Vagina (tissue), 2 donors: Measurements from ENCODE around the gene ALK.

Source experiments
- POLR2AphosphoS5 ChIP-seq, 2 donors: sonication (generic); formaldehyde crosslinking; IDR thresholded peaks; one replicate each; pipeline ENCODE4 v1.9.0; 2017; ENCODE audit warnings: antibody characterized with exemption in 2 of 2, mild to moderate bottlenecking in 2 of 2, low read depth in 1 of 2; ENCODE audit not compliant: insufficient read depth in 1 of 2
- TF ChIP-seq, protein P1 (sequence below), 3 experiments: fragments of 450-650 bp in 2 of 3; fragments of 200-600 bp in 1 of 3; sonication (generic) in 1 of 3; IDR thresholded peaks; one replicate each; pipeline ENCODE4 v1.5.1; 2017 to 2019; ENCODE audit warnings: antibody characterized with exemption in 3 of 3, mild to moderate bottlenecking in 2 of 3, moderate library complexity in 2 of 3

- TF ChIP-seq, protein P1, sequence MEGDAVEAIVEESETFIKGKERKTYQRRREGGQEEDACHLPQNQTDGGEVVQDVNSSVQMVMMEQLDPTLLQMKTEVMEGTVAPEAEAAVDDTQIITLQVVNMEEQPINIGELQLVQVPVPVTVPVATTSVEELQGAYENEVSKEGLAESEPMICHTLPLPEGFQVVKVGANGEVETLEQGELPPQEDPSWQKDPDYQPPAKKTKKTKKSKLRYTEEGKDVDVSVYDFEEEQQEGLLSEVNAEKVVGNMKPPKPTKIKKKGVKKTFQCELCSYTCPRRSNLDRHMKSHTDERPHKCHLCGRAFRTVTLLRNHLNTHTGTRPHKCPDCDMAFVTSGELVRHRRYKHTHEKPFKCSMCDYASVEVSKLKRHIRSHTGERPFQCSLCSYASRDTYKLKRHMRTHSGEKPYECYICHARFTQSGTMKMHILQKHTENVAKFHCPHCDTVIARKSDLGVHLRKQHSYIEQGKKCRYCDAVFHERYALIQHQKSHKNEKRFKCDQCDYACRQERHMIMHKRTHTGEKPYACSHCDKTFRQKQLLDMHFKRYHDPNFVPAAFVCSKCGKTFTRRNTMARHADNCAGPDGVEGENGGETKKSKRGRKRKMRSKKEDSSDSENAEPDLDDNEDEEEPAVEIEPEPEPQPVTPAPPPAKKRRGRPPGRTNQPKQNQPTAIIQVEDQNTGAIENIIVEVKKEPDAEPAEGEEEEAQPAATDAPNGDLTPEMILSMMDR (IDR thresholded peaks at IDR 0.05): no peak
- TF ChIP-seq POLR2AphosphoS5 (IDR thresholded peaks at IDR 0.05; ENCODE audit: insufficient read depth in 1 of 2, low read depth in 1 of 2): no peak
Measured at GRCh38 chr2:29186817-29187216, 734.6 kb downstream of the ALK start.
